ENCODE data around the gene POU2F2. TPM values are rescaled to one million over a fixed set of nuclear protein-coding genes. Genes with fewer than 3 reads are reported as not detected.

Gene POU2F2
- total and polyA plus RNA-seq, 2 donors (not counting 3 experiments of a cell fraction or from before 2014, with no cell fraction given) = 4.0 to 4.1 TPM

- POLR2A ChIA-PET = interaction anchor here (0.5 to 1.0 kb wide), 2 partner anchors 115 to 215 kb away, joined by 4 to 5 read pairs; partner anchors contain the start of gene RPS19
- H3K27me3 ChIP-seq (ENCODE audit: control insufficient read depth in 2 of 2, insufficient read depth in 2 of 2, low read length in 2 of 2) = peaks cover 2% of the 10 kb centered on the region in 2 experiments
- peak within 1 kb of the TSS; percentile 85 for H3K27ac ChIP-seq (ENCODE audit: insufficient read depth, low read depth, low read length)
- dilution Hi-C loops (cut with MboI; ENCODE audit: extremely low pct_ligation_motif_present, low sequenced_read_pairs) = no loop called here
- peak within 1 kb of the TSS; percentile 89 to 92 (median 90) for H3K4me3 ChIP-seq (replicated peaks in 1 of 3; ENCODE audit: insufficient read depth in 1 of 3, low read depth in 1 of 3, low read length in 3 of 3)
- peaks cover 38% of the 10 kb centered on the region for H3K79me2 ChIP-seq (ENCODE audit: control insufficient read depth, insufficient read depth, low read length)
- no peaks in the 10 kb centered on the region for H3K9me3 ChIP-seq (replicated peaks; ENCODE audit: control insufficient read depth, insufficient read depth, low read length)
- peak within 1 kb of the TSS; percentile 60 for H2AFZ ChIP-seq (ENCODE audit: low read depth, low read length)
- BruUV-seq (replicated peaks) = no TSS peak
- no peak for TF ChIP-seq GATA2 (IDR thresholded peaks at IDR 0.05; ENCODE audit: insufficient read depth, insufficient read length, low read depth, low read length)
- no peak for TF ChIP-seq POLR2A (IDR thresholded peaks at IDR 0.05; ENCODE audit: low read depth, low read length)
- TF ChIP-seq EZH2 (IDR thresholded peaks at IDR 0.05; ENCODE audit: borderline replicate concordance, low read depth, low read length, severe bottlenecking) = no peak
- no peak for TF ChIP-seq MAX (IDR thresholded peaks at IDR 0.05; ENCODE audit: insufficient read depth, insufficient read length)
- TF ChIP-seq POLR2AphosphoS5 (IDR thresholded peaks at IDR 0.05; ENCODE audit: insufficient read depth, low read depth, low read length) = peak; percentile 25
- TF ChIP-seq MYC (IDR thresholded peaks at IDR 0.05; ENCODE audit: low read depth, low read length) = peak; percentile 12
- no peak for TF ChIP-seq CTCF (IDR thresholded peaks at IDR 0.05; ENCODE audit: extremely low read depth in 1 of 2, insufficient read depth in 1 of 2, low read depth in 1 of 2, low read length in 2 of 2)
- TF ChIP-seq FOS (IDR thresholded peaks at IDR 0.05; ENCODE audit: borderline replicate concordance, insufficient read depth, low read length) = no peak
- no peak for TF ChIP-seq JUN (IDR thresholded peaks at IDR 0.05; ENCODE audit: borderline replicate concordance, insufficient read depth, insufficient read length, low read depth)
- peaks cover 16% of the 10 kb centered on the region for H3K4me1 ChIP-seq (ENCODE audit: control insufficient read depth, extremely low read depth, insufficient read depth, low read length)
- peak within 1 kb of the TSS; percentile 93 for H3K4me2 ChIP-seq (ENCODE audit: insufficient read depth, low read length)
- H3K9ac ChIP-seq (replicated peaks; ENCODE audit: extremely low read depth, insufficient read depth, low read length) = peak within 1 kb of the TSS; percentile 95
- no peaks in the 10 kb centered on the region for H3K9me1 ChIP-seq (replicated peaks; ENCODE audit: control insufficient read depth, extremely low read depth, insufficient read depth, low read length)
- CTCF ChIA-PET = interaction anchor here (0.6 to 1.0 kb wide), 2 partner anchors 10 to 41 kb away, joined by 3 to 5 read pairs; no protein-coding TSS in a partner anchor
- H3K36me3 ChIP-seq (ENCODE audit: control insufficient read depth in 2 of 2, extremely low read depth in 1 of 2, insufficient read depth in 2 of 2, low read length in 2 of 2) = peaks cover 6 to 24% of the 10 kb centered on the region in 2 experiments
- intact Hi-C loops (cut with micrococcal nuclease) = loop anchor here (1.0 kb wide), 3 partner anchors 17 to 250 kb away; partner anchors contain the start of genes MEGF8 and RABAC1
- H4K20me1 ChIP-seq (replicated peaks; ENCODE audit: control insufficient read depth, extremely low read depth, insufficient read depth, low read length) = no peaks in the 10 kb centered on the region
- DNase-seq (ENCODE audit: low read depth, low spot score) (peak; percentile 100), FAIRE-seq (peak; percentile 99)
Measured at GRCh38 chr19:42075616-42076379, 56.4 kb downstream of the POU2F2 start, which contains the start of gene ZNF574. ZNF574 (plus strand) TSS chr19:42076166; CDS start chr19:42078607, 2,441 bp downstream.
